ENCODE measurements around the gene RHCE. TPM values are rescaled to one million over a fixed set of nuclear protein-coding genes. Genes with fewer than 3 reads are reported as not detected.

Gene RHCE
- total RNA-seq, 1 donor from 2014 or later: 0.41 TPM

Other genes with a start within 250 kb of the RHCE start
- gene SYF2, start 188.3 kb downstream of the RHCE start, total RNA-seq: 30.2 and 57.0 TPM in 2 replicates
- 67.5 and 102 TPM in 2 replicates for gene RSRP1, start 173.4 kb downstream of the RHCE start, total RNA-seq
- not detected in 2 replicates for gene RHD, start 148.3 kb downstream of the RHCE start, total RNA-seq
- gene TMEM50A, start 82.5 kb downstream of the RHCE start, total RNA-seq: 138 and 144 TPM in 2 replicates
- gene MACO1, start 10.1 kb upstream of the RHCE start, total RNA-seq: 16.7 and 18.6 TPM in 2 replicates
- gene LDLRAP1, start 122.8 kb upstream of the RHCE start, total RNA-seq: 14.8 and 19.8 TPM in 2 replicates
- gene MAN1C1, start 196.0 kb upstream of the RHCE start, total RNA-seq: 16.3 and 48.0 TPM in 2 replicates